Measurements from ENCODE around the gene MUC16.
"Not testable (repeated sequence)": the region's sequence is repeated elsewhere in the genome, so short reads cannot be mapped to it uniquely, and the experiment has no call there.

Gene MUC16

GRCh38 chr19:9009935-9010651 lies at the start of gene MUC16:
Gene MUC16, minus strand, starts transcription at chr19:9010409.
- H3K4me3 Mint-ChIP-seq = no peak within 1 kb of the TSS
- no peaks in the 10 kb centered on the region for H3K4me1 Mint-ChIP-seq
- H3K9me3 Mint-ChIP-seq = no peaks in the 10 kb centered on the region
- peak within 1 kb of the TSS; percentile 46 for H3K27ac Mint-ChIP-seq
- H3K36me3 Mint-ChIP-seq = no peaks in the 10 kb centered on the region
- no peaks in the 10 kb centered on the region for H3K27me3 Mint-ChIP-seq

GRCh38 chr19:9058905-9059667 lies 48.9 kb upstream of the MUC16 start:
- Mint-ChIP-seq H3K27ac (no peak overlapping the region), H3K9me3 (no peaks in the 10 kb centered on the region), H3K27me3 (no peaks in the 10 kb centered on the region), H3K36me3 (no peaks in the 10 kb centered on the region), H3K4me1 (no peaks in the 10 kb centered on the region), H3K4me3 (no peak overlapping the region)

GRCh38 chr19:9057505-9058258 lies 47.5 kb upstream of the MUC16 start:
- H3K36me3 Mint-ChIP-seq = no peaks in the 10 kb centered on the region
- no peaks in the 10 kb centered on the region for H3K27me3 Mint-ChIP-seq
- no peaks in the 10 kb centered on the region for H3K4me1 Mint-ChIP-seq
- no peak overlapping the region for H3K4me3 Mint-ChIP-seq
- H3K27ac Mint-ChIP-seq = no peak overlapping the region
- H3K9me3 Mint-ChIP-seq = no peaks in the 10 kb centered on the region

- H3K36me3 Mint-ChIP-seq = not testable (repeated sequence)
Observed at GRCh38 chr19:9056131-9056530, 45.9 kb upstream of the MUC16 start.

GRCh38 chr19:9054765-9055164 lies 44.6 kb upstream of the MUC16 start:
- Mint-ChIP-seq H3K9me3 (no peaks in the 10 kb centered on the region), H3K4me3 (no peak overlapping the region), H3K36me3 (no peaks in the 10 kb centered on the region), H3K27ac (no peak overlapping the region), H3K27me3 (peaks cover 4% of the 10 kb centered on the region), H3K4me1 (no peaks in the 10 kb centered on the region)

More at GRCh38 chr19:9056131-9056530, 45.9 kb upstream of the MUC16 start:
- H3K27me3 Mint-ChIP-seq, H3K4me3 Mint-ChIP-seq, H3K27ac Mint-ChIP-seq, H3K4me1 Mint-ChIP-seq, H3K9me3 Mint-ChIP-seq: not testable (repeated sequence)

- H3K27me3 Mint-ChIP-seq = peaks cover 4% of the 10 kb centered on the region
- no peak overlapping the region for H3K27ac Mint-ChIP-seq
- no peak overlapping the region for H3K4me3 Mint-ChIP-seq
- H3K9me3 Mint-ChIP-seq = no peaks in the 10 kb centered on the region
- no peaks in the 10 kb centered on the region for H3K36me3 Mint-ChIP-seq
- H3K4me1 Mint-ChIP-seq = no peaks in the 10 kb centered on the region
Observed at GRCh38 chr19:9054207-9054606, 44.0 kb upstream of the MUC16 start.

GRCh38 chr19:9053674-9054073 lies 43.5 kb upstream of the MUC16 start:
- H3K9me3 Mint-ChIP-seq, H3K4me1 Mint-ChIP-seq, H3K27me3 Mint-ChIP-seq, H3K36me3 Mint-ChIP-seq, H3K27ac Mint-ChIP-seq, H3K4me3 Mint-ChIP-seq: not testable (repeated sequence)

- no peaks in the 10 kb centered on the region for H3K4me1 Mint-ChIP-seq
- H3K27me3 Mint-ChIP-seq = peaks cover 4% of the 10 kb centered on the region
- H3K4me3 Mint-ChIP-seq = no peak overlapping the region
Observed at GRCh38 chr19:9052894-9053293, 42.7 kb upstream of the MUC16 start.

GRCh38 chr19:9046694-9047093 lies 36.5 kb upstream of the MUC16 start:
- no peak overlapping the region for H3K4me3 Mint-ChIP-seq
- no peaks in the 10 kb centered on the region for H3K9me3 Mint-ChIP-seq
- H3K27ac Mint-ChIP-seq = no peak overlapping the region

More at GRCh38 chr19:9052894-9053293, 42.7 kb upstream of the MUC16 start:
- Mint-ChIP-seq H3K36me3 (no peaks in the 10 kb centered on the region), H3K27ac (no peak overlapping the region), H3K9me3 (no peaks in the 10 kb centered on the region)

GRCh38 chr19:9044449-9044848 lies 34.2 kb upstream of the MUC16 start:
- Mint-ChIP-seq H3K36me3 (no peaks in the 10 kb centered on the region), H3K4me1 (no peaks in the 10 kb centered on the region), H3K27me3 (peaks cover 5% of the 10 kb centered on the region), H3K4me3 (no peak overlapping the region), H3K9me3 (no peaks in the 10 kb centered on the region), H3K27ac (no peak overlapping the region)

More at GRCh38 chr19:9046694-9047093, 36.5 kb upstream of the MUC16 start:
- H3K4me1 Mint-ChIP-seq = no peaks in the 10 kb centered on the region
- H3K36me3 Mint-ChIP-seq = no peaks in the 10 kb centered on the region
- H3K27me3 Mint-ChIP-seq = peaks cover 9% of the 10 kb centered on the region

- H3K27ac Mint-ChIP-seq = no peak overlapping the region
- H3K36me3 Mint-ChIP-seq = no peaks in the 10 kb centered on the region
- H3K4me3 Mint-ChIP-seq = no peak overlapping the region
- H3K9me3 Mint-ChIP-seq = no peaks in the 10 kb centered on the region
- H3K27me3 Mint-ChIP-seq = peaks cover 5% of the 10 kb centered on the region
- H3K4me1 Mint-ChIP-seq = no peaks in the 10 kb centered on the region
Observed at GRCh38 chr19:9043524-9043923, 33.3 kb upstream of the MUC16 start.

- no peak overlapping the region for H3K4me3 Mint-ChIP-seq
- H3K4me1 Mint-ChIP-seq = no peaks in the 10 kb centered on the region
- peaks cover 5% of the 10 kb centered on the region for H3K27me3 Mint-ChIP-seq
- H3K27ac Mint-ChIP-seq = no peak overlapping the region
- H3K9me3 Mint-ChIP-seq = no peaks in the 10 kb centered on the region
- no peaks in the 10 kb centered on the region for H3K36me3 Mint-ChIP-seq
Observed at GRCh38 chr19:9041023-9041422, 30.8 kb upstream of the MUC16 start.

GRCh38 chr19:9040131-9040530 lies 29.9 kb upstream of the MUC16 start:
- Mint-ChIP-seq H3K36me3 (no peaks in the 10 kb centered on the region), H3K27ac (no peak overlapping the region), H3K9me3 (no peaks in the 10 kb centered on the region), H3K27me3 (peaks cover 5% of the 10 kb centered on the region), H3K4me3 (no peak overlapping the region), H3K4me1 (no peaks in the 10 kb centered on the region)

- no peak overlapping the region for H3K27ac Mint-ChIP-seq
- no peaks in the 10 kb centered on the region for H3K4me1 Mint-ChIP-seq
- no peaks in the 10 kb centered on the region for H3K9me3 Mint-ChIP-seq
- no peak overlapping the region for H3K4me3 Mint-ChIP-seq
- H3K27me3 Mint-ChIP-seq = peaks cover 5% of the 10 kb centered on the region
- no peaks in the 10 kb centered on the region for H3K36me3 Mint-ChIP-seq
Observed at GRCh38 chr19:9039728-9040127, 29.5 kb upstream of the MUC16 start.

- Mint-ChIP-seq H3K4me1 (no peaks in the 10 kb centered on the region), H3K9me3 (no peaks in the 10 kb centered on the region), H3K4me3 (no peak overlapping the region), H3K27ac (no peak overlapping the region), H3K36me3 (no peaks in the 10 kb centered on the region), H3K27me3 (peaks cover 4% of the 10 kb centered on the region)
Observed at GRCh38 chr19:9037400-9038062, 27.3 kb upstream of the MUC16 start.

Data from activated naive CD4-positive, alpha-beta T cell treated with anti-CD3 and anti-CD28 coated beads, Interleukin-2, amount 50 U/mL, for 24 hours (primary cell).